GM12875 (cell line): ENCODE measurements around the gene PLA2G2A.

Experiments
- H3K4me3 ChIP-seq: one replicate; pipeline ENCODE4 v1.5.1; 2011; ENCODE audit warnings: low read depth, low read length, control low read depth
- TF ChIP-seq, protein P1 (sequence below): IDR thresholded peaks from 2 replicates; pipeline ENCODE4 v1.5.1; 2011; ENCODE audit warnings: low read depth, mild to moderate bottlenecking, control low read depth, inconsistent platforms, low read length, moderate library complexity, borderline replicate concordance; ENCODE audit not compliant: insufficient read depth

PLA2G2A gene

GRCh38 chr1:19973616-19974015 lies 5.8 kb downstream of the PLA2G2A start:
- H3K4me3 ChIP-seq: no peak overlapping the region
- TF ChIP-seq, protein P1, sequence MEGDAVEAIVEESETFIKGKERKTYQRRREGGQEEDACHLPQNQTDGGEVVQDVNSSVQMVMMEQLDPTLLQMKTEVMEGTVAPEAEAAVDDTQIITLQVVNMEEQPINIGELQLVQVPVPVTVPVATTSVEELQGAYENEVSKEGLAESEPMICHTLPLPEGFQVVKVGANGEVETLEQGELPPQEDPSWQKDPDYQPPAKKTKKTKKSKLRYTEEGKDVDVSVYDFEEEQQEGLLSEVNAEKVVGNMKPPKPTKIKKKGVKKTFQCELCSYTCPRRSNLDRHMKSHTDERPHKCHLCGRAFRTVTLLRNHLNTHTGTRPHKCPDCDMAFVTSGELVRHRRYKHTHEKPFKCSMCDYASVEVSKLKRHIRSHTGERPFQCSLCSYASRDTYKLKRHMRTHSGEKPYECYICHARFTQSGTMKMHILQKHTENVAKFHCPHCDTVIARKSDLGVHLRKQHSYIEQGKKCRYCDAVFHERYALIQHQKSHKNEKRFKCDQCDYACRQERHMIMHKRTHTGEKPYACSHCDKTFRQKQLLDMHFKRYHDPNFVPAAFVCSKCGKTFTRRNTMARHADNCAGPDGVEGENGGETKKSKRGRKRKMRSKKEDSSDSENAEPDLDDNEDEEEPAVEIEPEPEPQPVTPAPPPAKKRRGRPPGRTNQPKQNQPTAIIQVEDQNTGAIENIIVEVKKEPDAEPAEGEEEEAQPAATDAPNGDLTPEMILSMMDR: no peak

DNA sequence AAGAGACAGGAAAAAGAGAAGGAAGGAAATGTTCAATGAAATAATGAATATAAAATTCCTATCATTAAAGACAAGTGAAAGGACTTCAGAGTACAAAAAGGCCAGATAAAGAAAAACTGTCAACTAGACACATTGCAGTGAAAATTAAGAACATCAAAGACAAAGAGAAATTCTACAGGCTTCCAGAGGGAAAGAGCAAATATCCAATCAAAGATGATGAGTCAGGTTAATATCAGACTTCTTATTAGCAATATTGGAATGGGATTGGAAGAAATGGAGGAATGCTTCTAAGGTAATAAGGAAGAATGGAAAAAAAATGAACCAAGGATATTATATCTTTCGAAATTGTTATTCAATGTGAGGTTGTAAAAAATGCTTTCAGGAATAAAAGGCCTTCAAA lies 7.8 kb downstream of the PLA2G2A start:
- H3K4me3 ChIP-seq: no peak overlapping the region
- TF ChIP-seq, protein P1: no peak

- H3K4me3 ChIP-seq: no peak overlapping the region
- TF ChIP-seq, protein P1: no peak
Measured at GRCh38 chr1:19969898-19970660, 9.3 kb downstream of the PLA2G2A start.

DNA sequence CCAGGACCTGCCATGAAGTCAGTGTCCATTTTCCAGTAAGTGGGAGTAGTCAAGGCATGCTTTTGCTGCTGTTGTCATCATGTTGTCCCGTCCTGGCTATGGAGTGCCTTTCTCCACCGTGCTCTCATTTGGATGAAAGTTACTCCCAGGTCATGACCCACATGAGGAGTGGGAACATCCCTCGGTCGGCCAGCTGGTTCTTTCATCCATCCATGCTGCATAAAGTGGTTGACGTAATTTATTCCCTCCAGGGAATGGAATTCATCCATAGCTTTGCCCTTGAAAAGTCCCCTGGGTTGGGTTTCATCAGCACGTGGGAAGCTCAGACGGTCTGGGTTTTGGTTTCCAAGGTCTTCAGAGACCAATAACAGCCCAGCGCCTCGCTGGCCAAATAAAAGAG lies 11.6 kb downstream of the PLA2G2A start:
- H3K4me3 ChIP-seq: no peak overlapping the region
- TF ChIP-seq, protein P1: no peak

DNA sequence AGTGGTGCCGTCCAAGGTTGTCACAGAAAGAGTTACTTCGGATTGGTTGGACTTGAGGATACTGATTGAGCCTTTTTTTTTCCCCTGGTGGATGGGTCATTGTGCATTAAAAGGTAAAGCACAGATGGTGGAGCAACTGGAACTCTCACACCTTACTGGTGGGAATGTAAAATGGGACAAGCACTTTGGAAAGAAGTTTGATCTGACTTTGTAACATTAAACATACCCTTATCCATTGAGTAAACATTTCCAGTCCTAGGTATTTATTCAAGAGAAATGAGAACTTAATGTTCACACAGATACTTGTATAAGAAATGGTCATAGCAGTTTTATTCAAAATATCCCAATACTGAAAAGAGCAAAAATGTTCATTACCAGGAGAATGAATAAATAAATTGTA lies 14.9 kb downstream of the PLA2G2A start:
- no peak overlapping the region for H3K4me3 ChIP-seq
- TF ChIP-seq, protein P1: no peak

DNA sequence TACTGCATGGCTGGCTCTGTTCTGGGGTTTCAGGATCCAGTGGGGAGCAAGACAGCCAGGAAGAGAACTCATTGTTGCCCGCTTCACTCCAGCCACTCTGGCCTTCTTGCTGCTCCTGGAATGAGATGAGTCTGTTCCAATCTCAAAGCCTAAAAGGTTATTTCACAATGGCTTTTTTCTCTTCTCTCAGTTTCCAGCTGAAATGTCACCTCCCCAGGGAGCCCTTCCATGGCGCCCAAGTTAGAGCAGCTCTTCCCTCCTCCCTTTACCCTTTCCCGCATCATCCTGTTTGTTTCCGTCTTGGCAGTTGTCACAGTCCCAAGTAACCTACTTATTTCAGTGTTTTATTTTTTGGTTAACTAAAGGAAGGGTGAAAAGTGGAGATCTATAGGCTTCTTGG lies 15.8 kb downstream of the PLA2G2A start:
- H3K4me3 ChIP-seq: no peak overlapping the region
- TF ChIP-seq, protein P1: no peak

GRCh38 chr1:19960591-19960990 lies 18.8 kb downstream of the PLA2G2A start:
- H3K4me3 ChIP-seq: no peak overlapping the region

More at GRCh38 chr1:19960591-19960990, 18.8 kb downstream of the PLA2G2A start:
- TF ChIP-seq, protein P1: no peak
